Measurements from ENCODE around the gene ZNF425.
A peak's percentile ranks its signal among the peaks of the same experiment; 100 is the strongest.

Gene ZNF425

GRCh38 chr7:149125189-149125862 is 798 bp downstream of the ZNF425 start:
- Histone ChIP-seq H3K36me3 (ENCODE audit: insufficient read depth, low read length) (peaks cover 3% of the 10 kb centered on the region; the same call in 1 of the 2 replicates), H3K4me2 (ENCODE audit: low read depth, low read length, poor library complexity, severe bottlenecking) (peak overlapping the region; percentile 99), H3K9me2 (replicated peaks; ENCODE audit: low read depth, low read length) (no peaks in the 10 kb centered on the region), H3K27me3 (ENCODE audit: insufficient read depth, low read length, poor library complexity, severe bottlenecking) (no peaks in the 10 kb centered on the region), H4K20me1 (ENCODE audit: insufficient read depth, low read length, poor library complexity, severe bottlenecking) (no peaks in the 10 kb centered on the region), H3K79me2 (ENCODE audit: insufficient read depth, low read length) (peaks cover 36% of the 10 kb centered on the region), H3F3A (ENCODE audit: low read depth) (no peaks in the 10 kb centered on the region), H3K9me3 (ENCODE audit: insufficient read depth, low read depth, low read length) (peaks cover 3% of the 10 kb centered on the region; the same call in 1 of the 2 replicates), H3K4me1 (ENCODE audit: insufficient read depth, low read length, poor library complexity, severe bottlenecking) (peaks cover 18% of the 10 kb centered on the region), H3K9ac (ENCODE audit: low read depth, low read length, poor library complexity, severe bottlenecking) (peak overlapping the region; percentile 100), H2AFZ (ENCODE audit: low read length) (peak overlapping the region; percentile 71; the same call in 1 of the 2 replicates), H3K4me3 (ENCODE audit: low read length, poor library complexity, severe bottlenecking) (peak overlapping the region; percentile 99)
- TF ChIP-seq CTCF (conservative IDR thresholded peaks at IDR 0.05; ENCODE audit: low read length) (no peak), EZH2phosphoT487 (IDR thresholded peaks at IDR 0.05; ENCODE audit: borderline replicate concordance) (no peak)

GRCh38 chr7:149109969-149110368 is 16.2 kb downstream of the ZNF425 start:
- TF ChIP-seq CTCF (conservative IDR thresholded peaks at IDR 0.05; ENCODE audit: low read length) (no peak), EZH2phosphoT487 (IDR thresholded peaks at IDR 0.05; ENCODE audit: borderline replicate concordance) (no peak)
- H3K36me3 ChIP-seq (ENCODE audit: insufficient read depth, low read length) = no peaks in the 10 kb centered on the region
- H3K9ac ChIP-seq (ENCODE audit: low read depth, low read length, poor library complexity, severe bottlenecking) = no peak overlapping the region

GRCh38 chr7:149104749-149105148 is 21.4 kb downstream of the ZNF425 start:
- Histone ChIP-seq H3F3A (ENCODE audit: low read depth) (no peaks in the 10 kb centered on the region), H3K4me2 (ENCODE audit: low read depth, low read length, poor library complexity, severe bottlenecking) (no peak overlapping the region)

More at GRCh38 chr7:149109969-149110368, 16.2 kb downstream of the ZNF425 start:
- no peaks in the 10 kb centered on the region for H3K9me3 ChIP-seq (ENCODE audit: insufficient read depth, low read depth, low read length)
- H4K20me1 ChIP-seq (ENCODE audit: insufficient read depth, low read length, poor library complexity, severe bottlenecking) = no peaks in the 10 kb centered on the region
- H2AFZ ChIP-seq (ENCODE audit: low read length) = no peak overlapping the region
- H3K4me3 ChIP-seq (ENCODE audit: low read length, poor library complexity, severe bottlenecking) = no peak overlapping the region
- H3K9me2 ChIP-seq (replicated peaks; ENCODE audit: low read depth, low read length) = no peaks in the 10 kb centered on the region
- no peaks in the 10 kb centered on the region for H3K4me1 ChIP-seq (ENCODE audit: insufficient read depth, low read length, poor library complexity, severe bottlenecking)
- H3K4me2 ChIP-seq (ENCODE audit: low read depth, low read length, poor library complexity, severe bottlenecking) = no peak overlapping the region
- H3K79me2 ChIP-seq (ENCODE audit: insufficient read depth, low read length) = no peaks in the 10 kb centered on the region
- no peaks in the 10 kb centered on the region for H3F3A ChIP-seq (ENCODE audit: low read depth)
- no peaks in the 10 kb centered on the region for H3K27me3 ChIP-seq (ENCODE audit: insufficient read depth, low read length, poor library complexity, severe bottlenecking)

More at GRCh38 chr7:149104749-149105148, 21.4 kb downstream of the ZNF425 start:
- Histone ChIP-seq H3K9me3 (ENCODE audit: insufficient read depth, low read depth, low read length) (no peaks in the 10 kb centered on the region), H4K20me1 (ENCODE audit: insufficient read depth, low read length, poor library complexity, severe bottlenecking) (no peaks in the 10 kb centered on the region), H3K9ac (ENCODE audit: low read depth, low read length, poor library complexity, severe bottlenecking) (no peak overlapping the region), H3K9me2 (replicated peaks; ENCODE audit: low read depth, low read length) (no peaks in the 10 kb centered on the region), H2AFZ (ENCODE audit: low read length) (no peak overlapping the region), H3K4me3 (ENCODE audit: low read length, poor library complexity, severe bottlenecking) (no peak overlapping the region), H3K79me2 (ENCODE audit: insufficient read depth, low read length) (no peaks in the 10 kb centered on the region), H3K27me3 (ENCODE audit: insufficient read depth, low read length, poor library complexity, severe bottlenecking) (no peaks in the 10 kb centered on the region), H3K4me1 (ENCODE audit: insufficient read depth, low read length, poor library complexity, severe bottlenecking) (no peaks in the 10 kb centered on the region), H3K36me3 (ENCODE audit: insufficient read depth, low read length) (no peaks in the 10 kb centered on the region)
- TF ChIP-seq EZH2phosphoT487 (IDR thresholded peaks at IDR 0.05; ENCODE audit: borderline replicate concordance) (no peak), CTCF (conservative IDR thresholded peaks at IDR 0.05; ENCODE audit: low read length) (no peak)
